GM06990 (cell line): ENCODE measurements around the gene C14orf119.

Experiments
- DNase-seq: peaks from one replicate; pipeline ENCODE4 v3.0.0-alpha.2; 2011; ENCODE audit not compliant: insufficient read length; ENCODE audit errors: extremely low read depth
- H3K27me3 ChIP-seq: replicated peaks from 2 replicates; pipeline ENCODE4 v1.6.0; 2011; ENCODE audit warnings: low read length; ENCODE audit not compliant: control insufficient read depth, insufficient read depth
- H3K36me3 ChIP-seq: 2 replicates; pipeline ENCODE4 v1.5.1; 2011; ENCODE audit warnings: low read length; ENCODE audit not compliant: control insufficient read depth, insufficient read depth
- H3K4me3 ChIP-seq: replicated peaks from 2 replicates; pipeline ENCODE4 v1.5.1; 2011; ENCODE audit warnings: low read depth, mild to moderate bottlenecking, control low read depth, low read length
- CTCF ChIP-seq: IDR thresholded peaks from 2 replicates; pipeline ENCODE4 v1.5.1; 2011; ENCODE audit warnings: low read length, control low read depth, mild to moderate bottlenecking, inconsistent platforms; ENCODE audit not compliant: insufficient read depth, poor library complexity, severe bottlenecking

The C14orf119 gene

GRCh38 chr14:23119363-23120327 lies 24.3 kb downstream of the C14orf119 start:
- TF ChIP-seq CTCF = no peak
- Histone ChIP-seq H3K4me3 (no peak overlapping the region), H3K36me3 (no peaks in the 10 kb centered on the region), H3K27me3 (no peaks in the 10 kb centered on the region)
- DNase-seq = peak; percentile 50

GRCh38 chr14:23120541-23121251 lies 25.4 kb downstream of the C14orf119 start:
- peak; percentile 100 for TF ChIP-seq CTCF

GRCh38 chr14:23121361-23121771 lies 26.1 kb downstream of the C14orf119 start:
- DNase-seq = peak; percentile 36
- no peak overlapping the region for H3K4me3 ChIP-seq
- no peak for TF ChIP-seq CTCF
- no peaks in the 10 kb centered on the region for H3K36me3 ChIP-seq
- H3K27me3 ChIP-seq = no peaks in the 10 kb centered on the region

More at GRCh38 chr14:23120541-23121251, 25.4 kb downstream of the C14orf119 start:
- H3K27me3 ChIP-seq = no peaks in the 10 kb centered on the region
- no peaks in the 10 kb centered on the region for H3K36me3 ChIP-seq
- peak; percentile 72 for DNase-seq
- H3K4me3 ChIP-seq = 0 out of 2 replicates have a peak overlapping the region, but pooled peaks have one; percentile 1

- no peak for DNase-seq
- Histone ChIP-seq H3K27me3 (no peaks in the 10 kb centered on the region), H3K4me3 (no peak overlapping the region), H3K36me3 (no peaks in the 10 kb centered on the region)
- TF ChIP-seq CTCF = no peak
These were observed 26.8 kb downstream of the C14orf119 start for GRCh38 chr14:23122086-23122485.

- H3K36me3 ChIP-seq = no peaks in the 10 kb centered on the region
- TF ChIP-seq CTCF = no peak
- H3K27me3 ChIP-seq = no peaks in the 10 kb centered on the region; the same call in 1 of the 2 replicates
- DNase-seq = no peak
- H3K4me3 ChIP-seq = no peak overlapping the region
These were observed 28.1 kb downstream of the C14orf119 start for GRCh38 chr14:23123419-23123818.
